Measurements from ENCODE around the gene GRAMD4.
A peak's percentile ranks its signal among the peaks of the same experiment; 100 is the strongest.

DNA sequence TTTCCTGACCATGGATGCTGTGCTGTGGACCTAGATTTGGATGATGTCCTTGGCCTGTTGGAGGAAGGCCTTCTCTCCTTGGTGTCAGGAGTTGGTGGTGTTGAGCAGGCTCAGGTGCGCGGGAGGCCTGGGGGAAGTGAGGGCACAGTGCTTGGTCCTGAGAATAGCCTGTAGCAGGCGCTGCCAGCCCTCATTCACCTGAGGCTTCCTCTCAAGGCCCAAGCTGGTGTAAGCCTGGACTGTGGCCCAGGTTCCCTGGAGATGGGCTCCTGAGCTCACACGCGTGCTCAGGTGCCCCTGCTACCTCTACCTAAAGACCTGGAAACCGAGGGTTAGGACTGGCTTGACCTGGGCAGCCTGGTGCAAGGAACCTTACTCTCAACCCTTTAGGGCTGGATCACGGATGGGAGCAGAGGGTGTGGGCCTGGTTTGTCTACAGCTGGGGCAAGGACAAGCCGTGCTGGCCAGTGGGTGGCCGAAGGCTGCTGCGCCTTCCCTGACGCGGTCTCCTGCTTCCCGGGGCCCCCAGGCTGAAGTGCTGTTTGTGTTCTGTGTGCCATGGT lies 7.8 kb upstream of the GRAMD4 start:
- TF ChIP-seq MXI1 (IDR thresholded peaks at IDR 0.05; ENCODE audit: low read depth, low read length) (no peak), CTCF (IDR thresholded peaks at IDR 0.05 in 2 of 3, conservative IDR thresholded peaks at IDR 0.05 in 1 of 3; ENCODE audit: control insufficient read depth in 2 of 3, extremely low read depth in 1 of 3, insufficient read depth in 1 of 3, low read depth in 3 of 3, low read length in 3 of 3) (0 out of 6 replicates have a peak, but pooled peaks of 1 of the 3 experiments have one; percentile 7), NR2C2 (IDR thresholded peaks at IDR 0.05; ENCODE audit: borderline replicate concordance, control insufficient read depth, insufficient read length, low read depth) (no peak), RBBP5 (conservative IDR thresholded peaks at IDR 0.05) (no peak), ESRRA (IDR thresholded peaks at IDR 0.05; ENCODE audit: low read length) (no peak), BCL11A (IDR thresholded peaks at IDR 0.05; ENCODE audit: low read depth, low read length) (no peak), SMC3 (IDR thresholded peaks at IDR 0.05; ENCODE audit: borderline replicate concordance, low read length) (no peak), TCF7 (IDR thresholded peaks at IDR 0.05; ENCODE audit: borderline replicate concordance) (no peak), TARDBP (IDR thresholded peaks at IDR 0.05; ENCODE audit: borderline replicate concordance) (no peak), HDAC2 (IDR thresholded peaks at IDR 0.05) (no peak), POLR2A (IDR thresholded peaks at IDR 0.05; ENCODE audit: low read depth, low read length) (no peak)
- TF ChIP-seq, protein P1, sequence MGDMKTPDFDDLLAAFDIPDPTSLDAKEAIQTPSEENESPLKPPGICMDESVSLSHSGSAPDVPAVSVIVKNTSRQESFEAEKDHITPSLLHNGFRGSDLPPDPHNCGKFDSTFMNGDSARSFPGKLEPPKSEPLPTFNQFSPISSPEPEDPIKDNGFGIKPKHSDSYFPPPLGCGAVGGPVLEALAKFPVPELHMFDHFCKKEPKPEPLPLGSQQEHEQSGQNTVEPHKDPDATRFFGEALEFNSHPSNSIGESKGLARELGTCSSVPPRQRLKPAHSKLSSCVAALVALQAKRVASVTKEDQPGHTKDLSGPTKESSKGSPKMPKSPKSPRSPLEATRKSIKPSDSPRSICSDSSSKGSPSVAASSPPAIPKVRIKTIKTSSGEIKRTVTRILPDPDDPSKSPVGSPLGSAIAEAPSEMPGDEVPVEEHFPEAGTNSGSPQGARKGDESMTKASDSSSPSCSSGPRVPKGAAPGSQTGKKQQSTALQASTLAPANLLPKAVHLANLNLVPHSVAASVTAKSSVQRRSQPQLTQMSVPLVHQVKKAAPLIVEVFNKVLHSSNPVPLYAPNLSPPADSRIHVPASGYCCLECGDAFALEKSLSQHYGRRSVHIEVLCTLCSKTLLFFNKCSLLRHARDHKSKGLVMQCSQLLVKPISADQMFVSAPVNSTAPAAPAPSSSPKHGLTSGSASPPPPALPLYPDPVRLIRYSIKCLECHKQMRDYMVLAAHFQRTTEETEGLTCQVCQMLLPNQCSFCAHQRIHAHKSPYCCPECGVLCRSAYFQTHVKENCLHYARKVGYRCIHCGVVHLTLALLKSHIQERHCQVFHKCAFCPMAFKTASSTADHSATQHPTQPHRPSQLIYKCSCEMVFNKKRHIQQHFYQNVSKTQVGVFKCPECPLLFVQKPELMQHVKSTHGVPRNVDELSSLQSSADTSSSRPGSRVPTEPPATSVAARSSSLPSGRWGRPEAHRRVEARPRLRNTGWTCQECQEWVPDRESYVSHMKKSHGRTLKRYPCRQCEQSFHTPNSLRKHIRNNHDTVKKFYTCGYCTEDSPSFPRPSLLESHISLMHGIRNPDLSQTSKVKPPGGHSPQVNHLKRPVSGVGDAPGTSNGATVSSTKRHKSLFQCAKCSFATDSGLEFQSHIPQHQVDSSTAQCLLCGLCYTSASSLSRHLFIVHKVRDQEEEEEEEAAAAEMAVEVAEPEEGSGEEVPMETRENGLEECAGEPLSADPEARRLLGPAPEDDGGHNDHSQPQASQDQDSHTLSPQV (IDR thresholded peaks at IDR 0.05) = no peak
- TF ChIP-seq, protein P2, sequence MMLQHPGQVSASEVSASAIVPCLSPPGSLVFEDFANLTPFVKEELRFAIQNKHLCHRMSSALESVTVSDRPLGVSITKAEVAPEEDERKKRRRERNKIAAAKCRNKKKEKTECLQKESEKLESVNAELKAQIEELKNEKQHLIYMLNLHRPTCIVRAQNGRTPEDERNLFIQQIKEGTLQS (IDR thresholded peaks at IDR 0.05; ENCODE audit: borderline replicate concordance, extremely low read depth, low read depth, low read length) = no peak
